Neural progenitor cell (in vitro differentiated cells): ENCODE measurements around the gene NOX3. TPM values are rescaled to one million over a fixed set of nuclear protein-coding genes. Genes with fewer than 3 reads are reported as not detected.
A peak's percentile ranks its signal among the peaks of the same experiment; 100 is the strongest.

Experiments used
- DNase-seq: peaks from one replicate; pipeline ENCODE4 v3.0.0-alpha.2; 2016; ENCODE audit warnings: low spot score
- H2AFZ ChIP-seq: fragments of 200-600 bp; sonication (generic); replicated peaks from 2 replicates; pipeline ENCODE4 v1.6.1; 2016; ENCODE audit warnings: antibody characterized with exemption
- H3F3A ChIP-seq: fragments of 200-600 bp; sonication (generic); 2 replicates; pipeline ENCODE4 v1.6.1; 2016; ENCODE audit warnings: antibody characterized with exemption, low read depth
- H3K27ac ChIP-seq: fragments of 200-600 bp; sonication (generic); 2 replicates; pipeline ENCODE4 v1.5.1; 2016; ENCODE audit warnings: mild to moderate bottlenecking
- H3K27me3 ChIP-seq: fragments of 200-600 bp; sonication (generic); 2 replicates; pipeline ENCODE4 v1.6.1; 2016; ENCODE audit warnings: mild to moderate bottlenecking, moderate library complexity
- H3K36me3 ChIP-seq: fragments of 200-600 bp; sonication (generic); 2 replicates; pipeline ENCODE4 v1.5.1; 2016
- H3K4me1 ChIP-seq: fragments of 200-600 bp; sonication (generic); 2 replicates; pipeline ENCODE4 v1.6.1; 2016; ENCODE audit warnings: mixed run types
- H3K4me2 ChIP-seq: fragments of 200-600 bp; sonication (generic); 2 replicates; pipeline ENCODE4 v1.6.1; 2016
- H3K4me3 ChIP-seq: fragments of 200-600 bp; sonication (generic); 2 replicates; pipeline ENCODE4 v1.5.1; 2016
- H3K79me2 ChIP-seq: fragments of 200-600 bp; sonication (generic); 2 replicates; pipeline ENCODE4 v1.6.1; 2016; ENCODE audit warnings: low read depth
- H3K9ac ChIP-seq: fragments of 200-600 bp; sonication (generic); 2 replicates; pipeline ENCODE4 v1.6.1; 2016
- H3K9me3 ChIP-seq: fragments of 200-600 bp; sonication (generic); 2 replicates; pipeline ENCODE4 v1.5.1; 2016; ENCODE audit warnings: low read depth
- H4K20me1 ChIP-seq: fragments of 200-600 bp; sonication (generic); 2 replicates; pipeline ENCODE4 v1.6.1; 2016; ENCODE audit warnings: low read depth
- H3K27ac Mint-ChIP-seq: 3 replicates; pipeline ENCODE4 v1.8.0; 2021; ENCODE audit warnings: mixed read lengths
- H3K27me3 Mint-ChIP-seq: 2 replicates; pipeline ENCODE4 v1.8.0; 2022; ENCODE audit warnings: low read depth, mild to moderate bottlenecking, inconsistent platforms, moderate library complexity, mixed read lengths; ENCODE audit not compliant: insufficient read depth
- H3K36me3 Mint-ChIP-seq: 3 replicates; pipeline ENCODE4 v1.8.0; 2021; ENCODE audit warnings: mixed read lengths
- H3K4me1 Mint-ChIP-seq: 3 replicates; pipeline ENCODE4 v1.8.0; 2021; ENCODE audit warnings: mixed read lengths
- H3K4me3 Mint-ChIP-seq: 3 replicates; pipeline ENCODE4 v1.8.0; 2021; ENCODE audit warnings: mild to moderate bottlenecking, moderate library complexity, mixed read lengths
- H3K9me3 Mint-ChIP-seq: 3 replicates; pipeline ENCODE4 v1.8.0; 2020; ENCODE audit warnings: mixed read lengths
- EZH2 ChIP-seq: fragments of 200-600 bp; sonication (generic); IDR thresholded peaks from 2 replicates; pipeline ENCODE4 v1.6.1; 2017; ENCODE audit warnings: antibody characterized with exemption, mild to moderate bottlenecking, moderate library complexity
- EZH2phosphoT487 ChIP-seq: fragments of 200-600 bp; sonication (generic); IDR thresholded peaks from 2 replicates; pipeline ENCODE4 v1.6.1; 2017; ENCODE audit warnings: antibody characterized with exemption
- total RNA-seq: library from RNA; depleted of rRNA; stranded (reverse); fragments of >200 nt; gene quantifications from 2 replicates; pipeline ENCODE4 v1.2.3, GENCODE V29; 2015; ENCODE audit warnings: low replicate concordance
- TF ChIP-seq, protein P1 (sequence below): fragments of 200-600 bp; sonication (generic); IDR thresholded peaks from 2 replicates; pipeline ENCODE4 v1.5.1; 2017; ENCODE audit warnings: antibody characterized with exemption, mild to moderate bottlenecking

The NOX3 gene
- total RNA-seq, 1 donor from 2014 or later, result not detected

DNA sequence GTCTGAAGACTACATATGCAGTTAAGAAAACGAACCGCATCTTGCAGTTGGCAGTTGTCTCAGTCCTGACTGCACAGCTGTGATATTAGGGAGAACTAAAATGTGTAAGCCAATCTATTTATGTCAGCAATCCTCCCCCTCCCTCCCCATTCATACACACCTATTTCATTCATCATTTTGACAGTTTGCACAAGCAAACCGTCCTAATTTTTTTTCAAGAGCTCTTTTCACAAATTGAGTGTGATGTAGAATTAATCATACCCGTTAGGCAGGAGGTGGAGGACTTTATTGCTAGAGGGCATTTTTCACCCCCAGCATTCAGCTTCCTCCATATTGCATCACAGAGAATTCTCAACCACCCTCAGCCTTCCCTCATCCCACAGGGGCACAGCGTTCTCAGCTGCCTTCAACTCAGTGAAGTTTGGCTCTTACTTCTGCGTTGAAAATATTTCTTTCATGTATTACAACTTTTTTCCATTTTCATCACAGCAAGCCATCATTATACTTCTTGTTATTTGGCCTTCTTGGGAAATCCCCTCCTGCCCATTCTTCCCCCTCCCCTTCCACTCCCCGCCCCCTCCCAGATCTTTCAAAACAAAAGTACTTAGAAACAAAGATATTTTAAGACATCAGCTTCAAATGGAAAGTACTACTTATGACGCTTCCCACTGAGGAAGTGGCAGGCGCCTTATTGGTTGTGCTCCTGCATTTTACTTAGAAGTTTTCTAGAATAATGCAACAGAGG lies 37.5 kb downstream of the NOX3 start:
- peak overlapping the region; percentile 58 for H3K4me2 ChIP-seq
- Mint-ChIP-seq H3K27me3 (peaks cover 4% of the 10 kb centered on the region), H3K9me3 (no peaks in the 10 kb centered on the region), H3K4me1 (peaks cover 20% of the 10 kb centered on the region), H3K4me3 (no peak overlapping the region), H3K27ac (peak overlapping the region; percentile 85), H3K36me3 (no peaks in the 10 kb centered on the region)
- H3K36me3 ChIP-seq, result no peaks in the 10 kb centered on the region
- peak; percentile 15 for DNase-seq
- no peaks in the 10 kb centered on the region for H3K79me2 ChIP-seq
- no peaks in the 10 kb centered on the region for H3F3A ChIP-seq
- H3K27ac ChIP-seq, result no peak overlapping the region
- no peaks in the 10 kb centered on the region for H4K20me1 ChIP-seq
- peaks cover 26% of the 10 kb centered on the region for H3K4me1 ChIP-seq
- TF ChIP-seq EZH2phosphoT487 (no peak), EZH2 (no peak)
- TF ChIP-seq, protein P1, sequence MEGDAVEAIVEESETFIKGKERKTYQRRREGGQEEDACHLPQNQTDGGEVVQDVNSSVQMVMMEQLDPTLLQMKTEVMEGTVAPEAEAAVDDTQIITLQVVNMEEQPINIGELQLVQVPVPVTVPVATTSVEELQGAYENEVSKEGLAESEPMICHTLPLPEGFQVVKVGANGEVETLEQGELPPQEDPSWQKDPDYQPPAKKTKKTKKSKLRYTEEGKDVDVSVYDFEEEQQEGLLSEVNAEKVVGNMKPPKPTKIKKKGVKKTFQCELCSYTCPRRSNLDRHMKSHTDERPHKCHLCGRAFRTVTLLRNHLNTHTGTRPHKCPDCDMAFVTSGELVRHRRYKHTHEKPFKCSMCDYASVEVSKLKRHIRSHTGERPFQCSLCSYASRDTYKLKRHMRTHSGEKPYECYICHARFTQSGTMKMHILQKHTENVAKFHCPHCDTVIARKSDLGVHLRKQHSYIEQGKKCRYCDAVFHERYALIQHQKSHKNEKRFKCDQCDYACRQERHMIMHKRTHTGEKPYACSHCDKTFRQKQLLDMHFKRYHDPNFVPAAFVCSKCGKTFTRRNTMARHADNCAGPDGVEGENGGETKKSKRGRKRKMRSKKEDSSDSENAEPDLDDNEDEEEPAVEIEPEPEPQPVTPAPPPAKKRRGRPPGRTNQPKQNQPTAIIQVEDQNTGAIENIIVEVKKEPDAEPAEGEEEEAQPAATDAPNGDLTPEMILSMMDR, result no peak
- no peaks in the 10 kb centered on the region for H3K27me3 ChIP-seq
- H3K4me3 ChIP-seq, result no peak overlapping the region
- peak overlapping the region; percentile 74 for H2AFZ ChIP-seq
- H3K9me3 ChIP-seq, result no peaks in the 10 kb centered on the region
- H3K9ac ChIP-seq, result no peak overlapping the region

- Histone ChIP-seq H3K4me1 (peaks cover 29% of the 10 kb centered on the region), H2AFZ (no peak overlapping the region), H4K20me1 (no peaks in the 10 kb centered on the region), H3F3A (no peaks in the 10 kb centered on the region), H3K27ac (no peak overlapping the region), H3K36me3 (no peaks in the 10 kb centered on the region), H3K9ac (no peak overlapping the region), H3K4me2 (no peak overlapping the region), H3K4me3 (no peak overlapping the region), H3K27me3 (no peaks in the 10 kb centered on the region), H3K9me3 (no peaks in the 10 kb centered on the region), H3K79me2 (no peaks in the 10 kb centered on the region)
- Mint-ChIP-seq H3K4me1 (peaks cover 20% of the 10 kb centered on the region), H3K36me3 (no peaks in the 10 kb centered on the region), H3K27ac (no peak overlapping the region), H3K27me3 (peaks cover 4% of the 10 kb centered on the region), H3K9me3 (no peaks in the 10 kb centered on the region), H3K4me3 (no peak overlapping the region)
- TF ChIP-seq EZH2 (no peak), EZH2phosphoT487 (no peak)
- TF ChIP-seq, protein P1, result no peak
- DNase-seq, result no peak
Observed at GRCh38 chr6:155417454-155417853, 38.2 kb downstream of the NOX3 start.

GRCh38 chr6:155415953-155416352 lies 39.7 kb downstream of the NOX3 start:
- H3K79me2 ChIP-seq, result no peaks in the 10 kb centered on the region
- no peaks in the 10 kb centered on the region for H3F3A ChIP-seq
- H3K4me1 ChIP-seq, result peaks cover 36% of the 10 kb centered on the region
- no peak overlapping the region for H3K9ac ChIP-seq
- no peak overlapping the region for H3K27ac ChIP-seq
- Mint-ChIP-seq H3K27ac (no peak overlapping the region), H3K4me3 (no peak overlapping the region), H3K9me3 (no peaks in the 10 kb centered on the region), H3K27me3 (peaks cover 9% of the 10 kb centered on the region), H3K36me3 (no peaks in the 10 kb centered on the region), H3K4me1 (peaks cover 32% of the 10 kb centered on the region)
- no peaks in the 10 kb centered on the region for H4K20me1 ChIP-seq
- H3K36me3 ChIP-seq, result no peaks in the 10 kb centered on the region
- TF ChIP-seq EZH2phosphoT487, result no peak
- TF ChIP-seq EZH2, result no peak
- TF ChIP-seq, protein P1, result no peak
- DNase-seq, result no peak
- H3K4me3 ChIP-seq, result no peak overlapping the region
- no peak overlapping the region for H3K4me2 ChIP-seq
- no peaks in the 10 kb centered on the region for H3K27me3 ChIP-seq
- no peak overlapping the region for H2AFZ ChIP-seq
- H3K9me3 ChIP-seq, result no peaks in the 10 kb centered on the region
